NCI-H510A treated with DMSO at 0.1 percent for 48 hours (cell line): Measurements from ENCODE around the gene C10orf53.

Experiments
- DNase-seq: peaks from one replicate; lab custom pipeline; 2025; lab: John Stamatoyannopoulos, UW

C10orf53 gene

GRCh38 chr10:49737474-49738201, 58.2 kb downstream of the C10orf53 start:
- DNase-seq, result no peak

- DNase-seq, result no peak
Measured at GRCh38 chr10:49738616-49739360, 59.3 kb downstream of the C10orf53 start.

- no peak for DNase-seq
Measured at GRCh38 chr10:49739426-49739825, 60.0 kb downstream of the C10orf53 start.

DNA sequence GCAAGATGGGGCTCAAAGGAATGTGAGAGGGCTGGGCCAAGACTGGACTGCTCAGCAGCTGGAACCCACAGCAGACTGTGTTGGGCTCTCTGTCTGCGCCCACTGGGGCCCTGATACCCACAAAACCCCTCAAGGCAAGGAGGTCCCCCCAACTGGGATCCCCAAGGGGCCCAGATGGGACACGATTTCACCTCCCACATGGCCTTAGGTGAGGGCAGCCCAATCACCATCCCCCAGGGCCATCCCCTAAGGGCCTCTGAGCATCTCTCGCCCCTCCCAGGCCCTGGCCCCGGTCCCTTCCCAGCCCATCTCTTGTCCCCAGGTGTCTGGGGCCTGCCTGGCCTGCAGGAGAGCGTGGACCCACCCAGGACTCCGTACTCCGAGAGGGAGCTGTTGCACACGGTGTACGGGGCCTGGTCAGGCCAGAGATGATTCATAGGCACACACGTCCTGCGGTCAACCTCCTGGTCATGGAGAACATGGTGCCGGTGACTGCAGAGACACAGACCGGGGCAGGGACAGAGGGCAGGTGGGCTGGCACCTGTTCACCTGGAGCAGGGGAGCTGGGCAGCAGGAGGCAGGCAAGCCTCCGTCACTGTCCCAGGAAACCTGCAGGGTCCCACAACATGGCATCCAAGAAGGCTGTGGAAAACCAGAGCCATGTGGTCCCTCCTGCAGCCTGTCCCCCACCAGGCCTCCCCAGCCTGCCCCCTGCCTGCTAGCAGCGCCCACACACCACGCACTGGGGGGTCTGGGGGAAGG, 61.1 kb downstream of the C10orf53 start:
- no peak for DNase-seq

- DNase-seq, result no peak
Measured at GRCh38 chr10:49741108-49741995, 61.9 kb downstream of the C10orf53 start.

DNA sequence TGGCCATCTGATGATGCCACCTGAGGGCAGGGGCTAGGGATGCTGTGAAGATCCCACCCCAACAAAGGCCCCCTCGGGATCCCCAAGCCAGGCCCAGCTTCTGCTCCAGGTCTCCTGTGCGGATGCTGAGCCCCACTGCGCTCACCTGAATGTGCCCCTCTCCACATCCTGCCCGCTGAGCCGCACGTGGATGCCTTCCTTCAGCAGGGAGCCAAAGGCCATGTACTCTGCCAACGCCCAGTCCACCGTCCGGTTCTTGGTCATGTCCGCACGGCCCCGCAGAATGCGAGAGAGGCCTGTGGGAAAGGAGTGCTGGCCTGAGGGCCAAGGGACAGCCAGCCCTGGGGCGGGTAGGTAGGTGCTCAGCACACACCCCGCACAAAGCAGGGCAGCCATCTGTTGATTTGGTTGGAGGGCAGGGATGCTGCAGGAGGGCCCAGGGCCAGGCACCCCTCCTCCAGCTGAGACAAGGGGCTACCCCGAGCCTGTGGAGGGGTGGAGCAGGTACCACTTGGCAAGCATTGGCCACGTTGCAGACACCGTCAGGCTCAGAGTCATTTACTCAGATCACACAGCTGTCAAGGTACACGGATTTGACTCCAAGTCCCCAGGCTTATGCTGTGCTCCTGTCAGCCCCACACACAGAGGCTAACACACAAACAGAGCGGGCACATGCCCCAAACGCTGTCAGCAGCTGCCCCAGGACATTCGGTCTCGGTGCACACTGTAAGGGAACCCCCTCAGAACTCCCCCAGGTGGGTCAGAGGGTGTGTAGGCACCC, 63.4 kb downstream of the C10orf53 start:
- DNase-seq, result no peak

GRCh38 chr10:49743464-49744075, 64.1 kb downstream of the C10orf53 start:
- no peak for DNase-seq

GRCh38 chr10:49744091-49744685, 64.7 kb downstream of the C10orf53 start:
- no peak for DNase-seq

- no peak for DNase-seq
Measured at GRCh38 chr10:49744924-49745605, 65.6 kb downstream of the C10orf53 start.

- no peak for DNase-seq
Measured at GRCh38 chr10:49745756-49746155, 66.3 kb downstream of the C10orf53 start.

DNA sequence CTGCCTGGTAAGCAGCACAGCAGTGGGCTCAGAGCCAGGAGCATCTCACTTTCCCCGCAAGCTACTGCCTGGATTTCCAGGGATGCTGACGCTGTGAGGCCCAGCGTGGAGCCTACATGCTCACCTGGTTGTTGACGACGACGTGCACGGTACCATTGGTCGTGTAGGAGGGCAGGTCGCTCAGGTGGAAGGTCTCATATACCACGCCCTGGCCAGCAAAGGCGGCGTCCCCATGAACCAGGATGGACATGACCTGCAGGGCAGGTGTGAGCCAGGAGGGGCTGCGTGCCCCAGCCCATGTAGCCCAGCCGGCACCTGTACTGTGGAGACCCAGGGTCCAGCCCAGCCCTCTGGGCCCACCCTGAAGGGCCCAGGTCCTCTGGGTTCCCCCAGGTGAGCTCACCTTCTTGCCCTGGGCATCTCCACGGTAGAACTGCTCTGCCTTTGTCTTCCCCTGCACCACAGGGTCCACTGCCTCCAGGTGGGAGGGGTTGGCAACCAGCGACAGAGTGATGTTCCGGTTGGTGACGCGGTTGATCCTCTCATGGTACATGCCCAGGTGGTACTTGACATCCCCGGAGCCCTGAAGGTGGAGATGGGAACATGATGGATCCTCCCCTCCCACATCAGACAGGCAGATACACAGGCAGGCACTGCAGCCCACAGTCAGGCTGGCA, 67.3 kb downstream of the C10orf53 start:
- no peak for DNase-seq
